ENCODE results near the gene NR3C1.

Gene NR3C1

DNA sequence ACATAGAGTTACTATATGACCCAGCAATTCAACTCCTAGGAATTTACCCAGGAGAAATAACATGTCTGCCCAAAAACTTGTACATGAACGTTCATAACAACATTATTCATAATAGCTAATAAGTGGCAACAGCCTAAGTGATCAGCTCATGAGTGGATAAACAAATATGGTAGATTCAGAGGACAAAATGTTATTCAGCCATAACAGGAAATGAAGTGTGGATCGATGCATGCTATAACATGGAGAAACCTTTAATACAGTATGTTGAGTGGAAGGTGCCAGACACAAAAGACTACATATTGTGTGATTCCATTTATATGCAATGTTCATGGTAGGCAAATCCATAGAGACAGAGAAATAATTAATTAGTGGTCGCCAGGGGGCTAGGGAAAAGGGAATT lies 22.3 kb upstream of the NR3C1 start:
- no peak for DNase-seq

DNA sequence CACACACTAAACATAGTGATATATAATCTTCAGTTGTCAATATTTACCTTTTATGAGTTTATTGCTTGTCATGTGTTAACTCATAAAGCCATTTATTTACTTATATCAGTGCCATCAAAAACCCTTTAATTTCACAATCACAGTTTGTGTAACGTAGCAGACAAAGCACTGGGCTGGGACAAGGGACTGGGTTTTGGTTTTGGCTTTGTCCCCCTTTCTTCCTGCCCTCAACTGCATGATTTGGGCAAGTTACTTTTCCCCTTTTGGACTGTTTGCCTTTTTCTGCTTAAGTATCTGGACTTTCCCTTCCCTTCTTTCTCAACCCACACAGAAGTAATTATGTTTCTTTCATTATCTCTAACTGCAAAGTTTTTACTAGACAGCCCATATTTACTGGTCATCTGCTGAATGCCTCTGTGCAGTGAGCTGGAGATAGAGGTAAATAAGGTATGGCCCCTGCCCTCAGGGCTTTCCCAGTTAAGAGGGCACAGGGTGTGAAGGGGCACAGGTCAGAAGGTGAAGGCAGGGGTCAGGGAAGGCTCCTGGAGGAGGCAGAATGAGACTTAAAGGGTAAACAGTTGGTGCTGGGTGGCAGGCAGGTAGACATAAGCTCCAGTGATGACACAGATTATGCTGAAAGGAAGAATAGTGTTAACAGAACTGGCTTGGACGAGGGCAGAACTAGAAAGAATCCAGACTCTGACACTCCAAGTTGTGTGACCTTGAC lies 14.8 kb upstream of the NR3C1 start:
- no peak for DNase-seq

DNA sequence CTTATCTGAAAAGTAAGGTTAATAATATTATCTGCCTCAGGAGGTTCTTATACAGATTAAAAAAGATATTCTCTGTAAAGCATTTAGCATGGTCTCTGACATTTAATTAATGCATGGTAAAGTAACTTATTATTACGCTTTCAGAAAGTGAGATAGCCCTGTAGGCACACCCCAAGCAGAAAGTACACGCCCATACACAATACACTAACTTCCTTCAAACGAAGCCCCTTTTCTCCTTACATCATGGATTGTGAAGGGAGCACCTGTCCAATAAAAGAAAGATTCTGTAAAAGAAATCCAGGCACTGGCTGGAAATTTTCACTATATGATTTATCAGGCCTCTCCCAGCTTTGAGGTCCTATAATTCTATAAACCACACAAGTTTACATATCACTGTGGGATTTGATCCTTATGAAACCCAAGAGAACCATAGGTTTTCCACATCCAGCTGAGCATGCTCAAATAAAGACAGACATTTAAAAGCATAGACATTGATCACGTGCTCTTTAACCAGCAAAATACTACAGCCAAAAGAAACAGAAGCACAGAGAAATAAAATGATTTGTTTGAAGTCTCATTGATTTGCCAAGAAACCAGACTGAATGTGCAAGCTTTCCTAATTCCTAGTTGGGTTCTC lies 14.1 kb upstream of the NR3C1 start:
- no peak for DNase-seq

DNA sequence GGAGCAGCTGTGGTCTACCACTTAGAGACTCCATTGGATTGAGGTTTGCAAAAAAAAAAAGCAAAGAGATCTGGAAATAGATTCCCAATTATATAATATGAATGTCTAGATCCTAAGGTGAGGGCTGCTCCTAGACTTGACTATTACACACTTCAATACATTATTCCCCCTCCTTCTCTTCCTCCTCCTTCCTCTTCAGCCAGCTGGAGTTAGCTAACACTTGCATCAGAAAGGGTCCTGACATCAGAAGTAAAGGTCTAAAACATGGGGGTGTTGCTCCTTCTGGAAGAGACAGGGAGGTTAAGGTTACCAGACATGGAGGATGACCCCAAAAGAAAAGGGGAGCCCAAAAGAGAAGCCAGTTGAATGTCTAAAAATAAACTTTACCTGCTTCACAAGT lies 12.9 kb upstream of the NR3C1 start:
- DNase-seq: no peak

GRCh38 chr5:143413958-143414669 lies 10.6 kb upstream of the NR3C1 start:
- no peak for DNase-seq

DNA sequence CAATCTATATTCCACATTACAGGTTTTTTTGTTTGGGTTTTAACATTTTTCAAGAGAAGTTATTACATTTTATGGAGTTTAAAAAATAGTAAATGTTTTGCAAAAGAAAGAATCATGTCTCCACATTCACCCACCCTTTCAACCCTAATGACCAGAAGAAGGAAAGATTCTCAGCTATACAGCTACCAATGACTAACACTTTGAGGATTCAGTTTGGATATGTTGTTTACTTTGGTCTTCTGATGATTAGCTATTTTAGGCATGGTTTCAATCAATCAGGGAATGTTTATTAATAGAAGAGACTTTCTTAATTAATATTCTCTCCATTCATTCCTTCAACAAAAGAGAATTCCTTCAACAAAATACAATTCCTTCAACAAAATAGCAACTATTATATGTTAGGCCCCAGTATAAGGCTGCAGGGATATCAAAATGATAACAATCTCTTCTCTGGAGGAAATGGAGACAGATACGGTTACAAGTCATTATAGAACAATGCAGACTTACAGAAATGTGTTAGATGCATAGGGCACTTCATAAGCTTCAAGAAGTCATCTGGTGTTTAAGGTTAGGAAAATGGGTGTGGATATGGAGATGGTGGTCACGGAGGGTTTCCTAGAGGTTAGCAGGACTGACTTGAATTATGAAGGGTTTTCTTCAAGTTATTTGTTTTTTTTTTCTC lies 9.3 kb upstream of the NR3C1 start:
- no peak for DNase-seq

DNA sequence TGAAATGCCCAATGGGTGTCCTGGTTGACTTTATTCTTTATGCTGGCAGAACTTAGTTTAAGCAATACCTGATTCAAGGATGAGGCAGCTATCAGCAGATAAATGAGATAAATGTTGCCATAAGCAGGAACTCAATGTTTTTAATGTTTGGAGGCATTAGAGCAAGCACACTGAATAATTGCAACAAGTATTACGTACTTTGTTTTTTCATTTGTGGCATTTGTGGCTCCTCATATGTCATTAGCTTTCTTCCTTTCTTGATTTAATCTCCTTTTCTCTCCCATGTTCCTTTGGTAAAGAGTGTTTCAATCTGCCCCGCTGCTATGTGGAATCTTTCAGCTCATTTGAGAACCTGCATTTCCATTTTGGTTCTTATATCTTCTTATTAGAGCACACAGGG lies 6.4 kb upstream of the NR3C1 start:
- no peak for DNase-seq

- DNase-seq: no peak
These were observed 2.9 kb upstream of the NR3C1 start for GRCh38 chr5:143406408-143406807.

GRCh38 chr5:143405849-143406098 lies 2.3 kb upstream of the NR3C1 start:
- no peak for DNase-seq

- peak; percentile 18 for DNase-seq
These were observed 1.8 kb upstream of the NR3C1 start for GRCh38 chr5:143405063-143405848.

- no peak for DNase-seq
These were observed 1.1 kb upstream of the NR3C1 start for GRCh38 chr5:143404416-143405062.

- no peak for DNase-seq
These were observed 223 bp downstream of the NR3C1 start for GRCh38 chr5:143403334-143403592.

GRCh38 chr5:143402553-143403333 lies 743 bp downstream of the NR3C1 start:
- DNase-seq: no peak

GRCh38 chr5:143402017-143402552 lies 1.4 kb downstream of the NR3C1 start:
- DNase-seq: no peak

DNA sequence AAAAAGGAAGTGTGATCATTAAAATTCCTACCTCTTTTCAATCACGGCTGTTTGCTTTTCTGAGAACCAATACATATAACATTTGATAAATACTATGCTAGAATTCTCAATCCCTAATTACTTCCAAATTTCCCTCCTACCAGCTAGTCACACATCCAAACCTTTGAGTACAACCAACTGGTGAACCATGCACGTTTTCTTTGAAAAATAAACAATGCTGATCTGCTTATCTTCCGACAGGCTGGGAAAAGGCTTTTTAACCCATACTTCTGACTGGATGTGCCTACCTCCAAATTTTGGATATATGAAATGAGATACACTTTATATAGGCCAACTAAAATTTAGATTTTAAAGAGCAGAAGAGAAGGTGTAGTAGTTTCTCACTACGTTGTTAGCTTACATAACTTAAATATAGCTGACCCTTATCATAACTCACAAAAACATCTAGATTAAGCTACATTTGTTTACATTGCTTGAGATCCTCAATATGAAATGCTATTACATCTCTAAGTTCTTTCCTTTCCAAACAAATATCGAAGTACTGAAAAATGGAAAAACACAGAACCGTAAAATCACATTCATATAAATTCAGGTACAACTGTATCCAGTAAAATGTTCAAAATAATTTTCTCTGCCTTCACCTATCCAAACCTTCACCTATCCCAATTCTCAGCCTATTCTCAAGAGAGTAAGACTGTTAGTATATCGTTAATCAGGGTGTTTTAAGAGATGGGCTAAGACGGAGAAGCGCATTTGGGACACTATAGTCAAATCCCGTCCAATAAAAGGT lies 2.1 kb downstream of the NR3C1 start:
- no peak for DNase-seq

DNA sequence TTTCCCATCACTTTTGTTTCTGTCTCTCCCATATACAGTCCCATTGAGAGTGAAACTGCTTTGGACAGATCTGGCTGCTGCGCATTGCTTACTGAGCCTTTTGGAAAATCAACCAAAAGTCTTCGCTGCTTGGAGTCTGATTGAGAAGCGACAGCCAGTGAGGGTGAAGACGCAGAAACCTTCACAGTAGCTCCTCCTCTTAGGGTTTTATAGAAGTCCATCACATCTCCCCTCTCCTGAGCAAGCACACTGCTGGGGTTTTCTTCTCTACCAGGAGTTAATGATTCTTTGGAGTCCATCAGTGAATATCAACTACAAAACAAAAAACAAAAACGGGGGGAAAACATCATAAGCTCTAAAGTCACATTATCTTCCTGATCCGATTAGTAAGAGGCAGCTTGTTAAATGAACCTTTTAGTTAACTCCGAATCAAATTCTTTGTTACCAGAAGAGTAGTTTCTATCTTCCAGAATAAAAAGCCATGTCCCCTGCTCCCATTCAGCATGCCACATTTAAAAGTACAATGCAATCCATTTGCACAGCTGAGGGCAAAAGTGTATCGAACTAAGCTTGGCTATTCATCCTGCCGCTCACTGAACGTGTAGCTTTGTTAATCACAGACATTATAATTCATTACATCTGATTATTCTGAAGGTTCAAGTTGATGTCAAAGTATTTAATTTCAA lies 2.8 kb downstream of the NR3C1 start:
- DNase-seq: no peak

GRCh38 chr5:143399616-143400540 lies 3.6 kb downstream of the NR3C1 start:
- no peak for DNase-seq

DNA sequence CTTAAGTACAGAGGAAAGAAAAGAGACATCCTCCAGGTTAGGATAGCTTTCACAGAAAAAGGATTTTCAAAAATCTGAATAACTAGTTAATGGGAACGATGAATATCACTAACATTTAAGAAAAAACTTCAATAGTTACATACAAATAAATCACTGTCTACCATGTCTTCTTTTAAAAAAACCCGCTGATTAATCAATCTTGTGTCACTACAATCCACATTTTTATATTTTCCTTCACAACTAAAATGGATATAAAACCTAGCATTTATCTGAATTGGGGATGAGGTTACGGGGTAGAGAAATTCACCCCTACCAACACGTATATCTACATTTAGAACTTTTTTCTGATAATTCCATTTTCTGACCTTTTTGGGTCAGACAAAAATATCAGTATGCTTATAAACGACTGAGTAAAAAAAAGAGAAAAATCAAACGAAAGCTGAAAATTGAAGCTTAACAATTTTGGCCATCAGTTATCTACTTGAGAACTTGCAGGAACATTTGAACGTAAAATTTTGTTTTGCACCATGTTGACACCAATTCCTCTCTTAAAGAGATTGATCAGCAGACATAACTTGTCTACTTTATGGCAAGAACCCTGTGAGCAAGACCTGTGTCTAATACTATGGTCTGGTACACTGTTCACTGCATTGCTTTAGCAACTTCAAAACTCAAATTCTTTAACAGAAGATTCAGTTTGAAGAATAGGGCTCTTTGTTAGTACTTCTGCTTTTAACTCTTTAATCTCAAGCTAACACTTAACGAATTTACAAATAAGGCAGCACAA lies 4.8 kb downstream of the NR3C1 start:
- DNase-seq: no peak

DNA sequence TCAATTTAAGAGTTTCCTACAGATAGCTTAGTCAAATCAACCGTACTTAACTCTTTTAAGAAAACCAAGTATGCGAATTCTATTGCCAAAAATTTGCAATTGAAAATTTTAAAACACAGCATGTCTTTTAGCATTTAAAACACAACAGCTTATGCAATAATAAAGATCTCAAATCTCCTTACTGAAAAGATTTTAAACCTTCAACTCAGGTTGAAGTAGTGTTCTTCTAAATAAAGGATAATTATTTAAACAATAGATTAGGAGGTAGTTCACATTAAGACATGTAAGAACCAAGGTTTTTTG lies 5.5 kb downstream of the NR3C1 start:
- DNase-seq: no peak

Data from NCI-H2107 (cell line).